ENCODE measurements around the gene EME2. TPM values are rescaled to one million over a fixed set of nuclear protein-coding genes. Genes with fewer than 3 reads are reported as not detected.

The EME2 gene
- total and polyA plus RNA-seq, 2 experiments from 2014 or later: 4.1 to 15.0 TPM

DNA sequence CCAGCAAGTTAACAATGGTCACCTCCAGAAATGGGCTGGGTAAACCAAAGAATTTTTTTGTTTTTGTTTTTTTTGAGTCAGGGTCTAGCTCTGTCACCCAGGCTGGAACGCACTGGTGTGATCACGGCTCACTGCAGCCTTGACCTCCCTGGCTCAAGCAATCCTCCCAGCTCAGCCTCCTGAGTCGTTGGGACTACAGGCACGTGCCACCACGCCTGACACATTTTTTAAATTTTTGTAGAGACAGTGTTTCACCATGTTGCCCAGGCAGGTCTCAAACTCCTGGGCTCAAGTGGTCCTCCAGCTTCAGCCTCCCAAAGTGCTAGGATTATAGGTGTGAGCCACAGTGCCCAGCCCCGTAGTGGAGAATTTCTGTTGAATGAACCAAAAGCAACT, 8.1 kb downstream of the EME2 start (continued):
- no peak for TF ChIP-seq ETS1 (IDR thresholded peaks at IDR 0.05)

DNA sequence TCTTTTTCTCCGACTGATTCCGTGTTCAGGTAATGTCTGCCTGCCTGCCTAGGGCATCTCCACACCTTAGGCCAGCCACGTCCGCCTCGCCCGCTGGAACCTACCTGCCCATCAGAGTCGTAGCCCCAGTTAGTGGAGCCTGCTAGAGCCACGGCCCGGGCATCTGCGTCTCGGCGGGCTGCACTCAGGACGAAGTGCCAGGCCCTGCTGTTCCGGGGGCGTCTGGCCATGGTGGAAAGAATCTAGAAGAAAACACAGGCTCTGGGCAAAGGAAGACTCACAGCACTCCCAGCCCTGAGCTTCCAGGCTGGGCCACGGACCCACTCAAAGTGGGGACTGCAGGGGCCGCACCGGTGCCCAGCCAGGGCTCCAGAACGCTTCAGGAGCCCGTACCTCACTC, 8.6 kb downstream of the EME2 start:
- DNase-seq (ENCODE audit: low spot score) (no peak), ATAC-seq (no peak)
- peaks cover 27% of the 10 kb centered on the region for H4K20me1 ChIP-seq (replicated peaks; ENCODE audit: insufficient read depth)
- H3K79me2 ChIP-seq (replicated peaks; ENCODE audit: insufficient read depth): peaks cover 32% of the 10 kb centered on the region
- no peaks in the 10 kb centered on the region for H3K27me3 ChIP-seq (ENCODE audit: insufficient read depth)
- Mint-ChIP-seq H3K27ac (peak overlapping the region; percentile 92; the same call in 1 of the 2 replicates), H3K9me3 (peaks cover 7% of the 10 kb centered on the region; the same call in 1 of the 3 replicates), H3K4me3 (peak overlapping the region; percentile 86), H3K4me1 (peaks cover 5% of the 10 kb centered on the region), H3K36me3 (ENCODE audit: low read depth) (peaks cover 16% of the 10 kb centered on the region; the same call in 2 of the 3 replicates), H3K27me3 (ENCODE audit: insufficient read depth, low read depth, poor library complexity) (peaks cover 37% of the 10 kb centered on the region)
- H3K4me3 ChIP-seq: peak overlapping the region; percentile 98
- no peak for TF ChIP-seq EZH2 (IDR thresholded peaks at IDR 0.05; ENCODE audit: low read depth, unreplicated experiment)
- TF ChIP-seq POLR2AphosphoS5 (IDR thresholded peaks at IDR 0.05; ENCODE audit: low read depth): peak; percentile 1; the same call in 1 of the 2 replicates
- no peaks in the 10 kb centered on the region for H3K36me3 ChIP-seq (ENCODE audit: insufficient read depth)
- no peak overlapping the region for H3K27ac ChIP-seq (ENCODE audit: low read depth)
- peak overlapping the region; percentile 95 for H3K4me2 ChIP-seq
- H3F3A ChIP-seq (replicated peaks; ENCODE audit: low read depth): 0 out of 2 replicates have a peak, but pooled peaks cover 3% of the 10 kb centered on the region
- H2AFZ ChIP-seq: no peak overlapping the region
- H3K9me2 ChIP-seq (ENCODE audit: insufficient read depth): no peaks in the 10 kb centered on the region
- peaks cover 4% of the 10 kb centered on the region; the same call in 1 of the 2 replicates for H3K4me1 ChIP-seq (ENCODE audit: insufficient read depth)

GRCh38 chr16:1781758-1782407, 9.3 kb downstream of the EME2 start:
- H3K27ac ChIP-seq (ENCODE audit: low read depth): no peak overlapping the region
- H3K27me3 ChIP-seq (ENCODE audit: insufficient read depth): no peaks in the 10 kb centered on the region
- H3K27me3 Mint-ChIP-seq (ENCODE audit: insufficient read depth, low read depth, poor library complexity): peaks cover 37% of the 10 kb centered on the region
- no peaks in the 10 kb centered on the region for H3K36me3 ChIP-seq (ENCODE audit: insufficient read depth)
- DNase-seq (ENCODE audit: low spot score) (peak; percentile 63), ATAC-seq (no peak; the same call in 1 of the 3 replicates)
- H2AFZ ChIP-seq: no peak overlapping the region
- H3K4me3 Mint-ChIP-seq: peak overlapping the region; percentile 90
- H3K9me2 ChIP-seq (ENCODE audit: insufficient read depth): no peaks in the 10 kb centered on the region
- peak overlapping the region; percentile 98 for H3K4me3 ChIP-seq
- H3K4me1 ChIP-seq (ENCODE audit: insufficient read depth): peaks cover 4% of the 10 kb centered on the region; the same call in 1 of the 2 replicates
- peak overlapping the region; percentile 95 for H3K4me2 ChIP-seq
- peaks cover 12% of the 10 kb centered on the region; the same call in 2 of the 3 replicates for H3K36me3 Mint-ChIP-seq (ENCODE audit: low read depth)
- H3K27ac Mint-ChIP-seq: peak overlapping the region; percentile 92
- 0 out of 2 replicates have a peak, but pooled peaks cover 3% of the 10 kb centered on the region for H3F3A ChIP-seq (replicated peaks; ENCODE audit: low read depth)
- H4K20me1 ChIP-seq (replicated peaks; ENCODE audit: insufficient read depth): peaks cover 27% of the 10 kb centered on the region
- H3K9me3 Mint-ChIP-seq: peaks cover 7% of the 10 kb centered on the region; the same call in 1 of the 3 replicates
- peaks cover 5% of the 10 kb centered on the region for H3K4me1 Mint-ChIP-seq
- H3K79me2 ChIP-seq (replicated peaks; ENCODE audit: insufficient read depth): peaks cover 35% of the 10 kb centered on the region
- TF ChIP-seq EZH2 (IDR thresholded peaks at IDR 0.05; ENCODE audit: low read depth, unreplicated experiment) (no peak), STAT1 (IDR thresholded peaks at IDR 0.05; ENCODE audit: unreplicated experiment) (no peak), POLR2AphosphoS5 (IDR thresholded peaks at IDR 0.05; ENCODE audit: low read depth) (no peak), REST (IDR thresholded peaks at IDR 0.05; ENCODE audit: unreplicated experiment) (no peak), ZNF331 (CRISPR knock-in tag; IDR thresholded peaks at IDR 0.05; ENCODE audit: low read depth) (no peak), JUNB (IDR thresholded peaks at IDR 0.05; ENCODE audit: unreplicated experiment) (no peak), NANOG (IDR thresholded peaks at IDR 0.05; ENCODE audit: borderline replicate concordance) (no peak)
- TF ChIP-seq, protein P1, sequence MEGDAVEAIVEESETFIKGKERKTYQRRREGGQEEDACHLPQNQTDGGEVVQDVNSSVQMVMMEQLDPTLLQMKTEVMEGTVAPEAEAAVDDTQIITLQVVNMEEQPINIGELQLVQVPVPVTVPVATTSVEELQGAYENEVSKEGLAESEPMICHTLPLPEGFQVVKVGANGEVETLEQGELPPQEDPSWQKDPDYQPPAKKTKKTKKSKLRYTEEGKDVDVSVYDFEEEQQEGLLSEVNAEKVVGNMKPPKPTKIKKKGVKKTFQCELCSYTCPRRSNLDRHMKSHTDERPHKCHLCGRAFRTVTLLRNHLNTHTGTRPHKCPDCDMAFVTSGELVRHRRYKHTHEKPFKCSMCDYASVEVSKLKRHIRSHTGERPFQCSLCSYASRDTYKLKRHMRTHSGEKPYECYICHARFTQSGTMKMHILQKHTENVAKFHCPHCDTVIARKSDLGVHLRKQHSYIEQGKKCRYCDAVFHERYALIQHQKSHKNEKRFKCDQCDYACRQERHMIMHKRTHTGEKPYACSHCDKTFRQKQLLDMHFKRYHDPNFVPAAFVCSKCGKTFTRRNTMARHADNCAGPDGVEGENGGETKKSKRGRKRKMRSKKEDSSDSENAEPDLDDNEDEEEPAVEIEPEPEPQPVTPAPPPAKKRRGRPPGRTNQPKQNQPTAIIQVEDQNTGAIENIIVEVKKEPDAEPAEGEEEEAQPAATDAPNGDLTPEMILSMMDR (conservative IDR thresholded peaks at IDR 0.05; ENCODE audit: low read depth in 2 of 2): no peak

Measured in GM23338 (cell line).